CD14-positive monocyte (primary cell): ENCODE data around the gene C8G. TPM values are rescaled to one million over a fixed set of nuclear protein-coding genes. Genes with fewer than 3 reads are reported as not detected.

Experiments used
- DNase-seq, 3 donors: peaks; one replicate each; pipeline ENCODE4 v3.0.0-alpha.2; 2011 to 2022
- H2AFZ ChIP-seq: 2 replicates; pipeline ENCODE4 v1.6.0; 2012; ENCODE audit warnings: mild to moderate bottlenecking, low read depth, low read length, inconsistent platforms; ENCODE audit not compliant: insufficient read depth, poor library complexity, severe bottlenecking
- H3K27ac ChIP-seq, 2 donors: 1 replicate in 1 of 2; 2 replicates in 1 of 2; pipeline ENCODE4 v1.5.1; 2012 to 2013; ENCODE audit warnings: low read length in 2 of 2, control low read depth in 1 of 2, inconsistent platforms in 1 of 2, low read depth in 1 of 2, mild to moderate bottlenecking in 1 of 2
- H3K27me3 ChIP-seq, 2 donors: one replicate each; pipeline versions ENCODE4 v1.6.0 to v1.6.1; 2011 to 2013; ENCODE audit warnings: low read length in 2 of 2; ENCODE audit not compliant: control insufficient read depth in 2 of 2, insufficient read depth in 2 of 2
- H3K36me3 ChIP-seq, 2 donors: replicated peaks in 1 of 2; 1 replicate in 1 of 2; 2 replicates in 1 of 2; pipeline versions ENCODE4 v1.5.1 to v1.6.1; 2012 to 2013; ENCODE audit warnings: low read length in 2 of 2, control low read depth in 1 of 2, inconsistent platforms in 1 of 2, mild to moderate bottlenecking in 1 of 2; ENCODE audit not compliant: insufficient read depth in 2 of 2, control insufficient read depth in 1 of 2
- H3K4me1 ChIP-seq, 2 donors: 1 replicate in 1 of 2; 2 replicates in 1 of 2; pipeline versions ENCODE4 v1.5.1 to v1.6.1; 2012 to 2013; ENCODE audit warnings: low read length in 2 of 2, control low read depth in 1 of 2, inconsistent platforms in 1 of 2, mild to moderate bottlenecking in 1 of 2, moderate library complexity in 1 of 2; ENCODE audit not compliant: insufficient read depth in 2 of 2, control insufficient read depth in 1 of 2
- H3K4me2 ChIP-seq: replicated peaks from 2 replicates; pipeline ENCODE3; 2012; ENCODE audit warnings: low read length, moderate library complexity, mild to moderate bottlenecking; ENCODE audit not compliant: poor library complexity, severe bottlenecking; ENCODE audit errors: extremely low read depth
- H3K4me3 ChIP-seq, 3 experiments: fragments of 200-600 bp in 1 of 3; sonication (generic) in 1 of 3; replicated peaks in 1 of 3; 1 replicate in 2 of 3; 2 replicates in 1 of 3; pipeline ENCODE4 v1.5.1; 2011 to 2013; ENCODE audit warnings: low read length in 3 of 3, mild to moderate bottlenecking in 3 of 3, control low read depth in 2 of 3, low read depth in 2 of 3, inconsistent platforms in 1 of 3, moderate library complexity in 1 of 3
- H3K79me2 ChIP-seq: 2 replicates; pipeline ENCODE4 v1.6.0; 2012; ENCODE audit warnings: mild to moderate bottlenecking, control low read depth, inconsistent platforms, low read length, moderate library complexity; ENCODE audit not compliant: insufficient read depth
- H3K9ac ChIP-seq: 2 replicates; pipeline ENCODE4 v1.6.0; 2017; ENCODE audit warnings: low read length, mild to moderate bottlenecking; ENCODE audit not compliant: insufficient read depth, poor library complexity, severe bottlenecking
- H3K9me3 ChIP-seq, 2 donors: replicated peaks in 1 of 2; 1 replicate in 1 of 2; 2 replicates in 1 of 2; pipeline versions ENCODE4 v1.5.1 to v1.6.1; 2012 to 2013; ENCODE audit warnings: low read length in 2 of 2, control low read depth in 1 of 2; ENCODE audit not compliant: control insufficient read depth in 1 of 2, insufficient read depth in 1 of 2
- H4K20me1 ChIP-seq: 2 replicates; pipeline ENCODE4 v1.6.0; 2012; ENCODE audit warnings: mild to moderate bottlenecking, low read length, control low read depth, moderate library complexity; ENCODE audit not compliant: insufficient read depth
- H3K27ac Mint-ChIP-seq, 7 donors: one replicate each; pipeline ENCODE4 v1.8.0; 2020; ENCODE audit warnings: mild to moderate bottlenecking in 7 of 7, mixed read lengths in 7 of 7, moderate library complexity in 6 of 7, inconsistent platforms in 2 of 7
- H3K27me3 Mint-ChIP-seq, 3 donors: one replicate each; pipeline ENCODE4 v1.8.0; 2021 to 2022; ENCODE audit warnings: low read depth in 3 of 3, mild to moderate bottlenecking in 3 of 3, mixed read lengths in 3 of 3, moderate library complexity in 3 of 3, inconsistent platforms in 1 of 3
- H3K36me3 Mint-ChIP-seq, 2 donors: one replicate each; pipeline ENCODE4 v1.8.0; 2020; ENCODE audit warnings: mixed read lengths in 2 of 2, inconsistent platforms in 1 of 2, mild to moderate bottlenecking in 1 of 2
- H3K4me1 Mint-ChIP-seq: one replicate; pipeline ENCODE4 v1.8.0; 2020; ENCODE audit warnings: mild to moderate bottlenecking, mixed read lengths
- H3K4me3 Mint-ChIP-seq, 2 donors: one replicate each; pipeline ENCODE4 v1.8.0; 2020; ENCODE audit warnings: mild to moderate bottlenecking in 2 of 2, mixed read lengths in 2 of 2, moderate library complexity in 1 of 2
- H3K9me3 Mint-ChIP-seq, 7 donors: one replicate each; pipeline ENCODE4 v1.8.0; 2020 to 2022; ENCODE audit warnings: mixed read lengths in 7 of 7, mild to moderate bottlenecking in 6 of 7, moderate library complexity in 6 of 7, inconsistent platforms in 2 of 7
- WGBS: methylation state at CpG from one replicate; pipeline ENCODE4 v1.1.5; 2013; ENCODE audit warnings: missing lambda C conversion rate; ENCODE audit not compliant: insufficient coverage; 5-methylcytosine and 5-hydroxymethylcytosine counted together
- intact Hi-C, 2 donors: fragments of 100-400 bp; cut with micrococcal nuclease; formaldehyde crosslinking; loops; one replicate each; pipeline versions ENCODE4 v1.15.0 to v1.15.1; 2023
- polyA plus RNA-seq, 3 donors: library from polyadenylated mRNA; depleted of rRNA in 1 of 3; unstranded in 2 of 3; stranded (reverse) in 1 of 3; fragments of 300-500 nt in 2 of 3; fragments of >200 nt in 1 of 3; fragmentation: Illumina TruSeq in 2 of 3; gene quantifications; 1 replicate in 2 of 3; 2 replicates in 1 of 3; pipeline ENCODE4 v1.2.3, GENCODE V29; 2012 to 2021
- TF ChIP-seq, protein P1 (sequence below): fragments of 200-600 bp; IDR thresholded peaks from one replicate; pipeline ENCODE4 v1.8.0; 2022; ENCODE audit warnings: antibody characterized with exemption, mild to moderate bottlenecking

The C8G gene
- polyA plus RNA-seq, 3 donors = 0.55 to 0.72 TPM; not detected in 1

GRCh38 chr9:136960938-136961275 is 15.9 kb downstream of the C8G start:
- Mint-ChIP-seq H3K27ac (no peak overlapping the region), H3K4me1 (peaks cover 8% of the 10 kb centered on the region), H3K4me3 (no peak overlapping the region), H3K36me3 (no peaks in the 10 kb centered on the region), H3K9me3 (peaks cover 0 to 5% (median 3%) of the 10 kb centered on the region in 7 donors), H3K27me3 (peaks cover 6 to 11% (median 7%) of the 10 kb centered on the region in 3 donors)
- Histone ChIP-seq H4K20me1 (no peaks in the 10 kb centered on the region), H3K4me2 (no peak overlapping the region), H3K27me3 (no peaks in the 10 kb centered on the region), H3K79me2 (no peaks in the 10 kb centered on the region), H3K9me3 (no peaks in the 10 kb centered on the region), H3K4me3 (no peak overlapping the region), H3K4me1 (peaks cover 4 to 8% of the 10 kb centered on the region in 2 donors), H3K36me3 (no peaks in the 10 kb centered on the region), H3K9ac (no peak overlapping the region), H2AFZ (no peak overlapping the region), H3K27ac (no peak overlapping the region)
- TF ChIP-seq, protein P1, sequence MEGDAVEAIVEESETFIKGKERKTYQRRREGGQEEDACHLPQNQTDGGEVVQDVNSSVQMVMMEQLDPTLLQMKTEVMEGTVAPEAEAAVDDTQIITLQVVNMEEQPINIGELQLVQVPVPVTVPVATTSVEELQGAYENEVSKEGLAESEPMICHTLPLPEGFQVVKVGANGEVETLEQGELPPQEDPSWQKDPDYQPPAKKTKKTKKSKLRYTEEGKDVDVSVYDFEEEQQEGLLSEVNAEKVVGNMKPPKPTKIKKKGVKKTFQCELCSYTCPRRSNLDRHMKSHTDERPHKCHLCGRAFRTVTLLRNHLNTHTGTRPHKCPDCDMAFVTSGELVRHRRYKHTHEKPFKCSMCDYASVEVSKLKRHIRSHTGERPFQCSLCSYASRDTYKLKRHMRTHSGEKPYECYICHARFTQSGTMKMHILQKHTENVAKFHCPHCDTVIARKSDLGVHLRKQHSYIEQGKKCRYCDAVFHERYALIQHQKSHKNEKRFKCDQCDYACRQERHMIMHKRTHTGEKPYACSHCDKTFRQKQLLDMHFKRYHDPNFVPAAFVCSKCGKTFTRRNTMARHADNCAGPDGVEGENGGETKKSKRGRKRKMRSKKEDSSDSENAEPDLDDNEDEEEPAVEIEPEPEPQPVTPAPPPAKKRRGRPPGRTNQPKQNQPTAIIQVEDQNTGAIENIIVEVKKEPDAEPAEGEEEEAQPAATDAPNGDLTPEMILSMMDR = no peak
- DNase-seq = no peak
- intact Hi-C loops = no loop called here
- 93% methylated on average over 12 of the region's 15 CpGs for WGBS

DNA sequence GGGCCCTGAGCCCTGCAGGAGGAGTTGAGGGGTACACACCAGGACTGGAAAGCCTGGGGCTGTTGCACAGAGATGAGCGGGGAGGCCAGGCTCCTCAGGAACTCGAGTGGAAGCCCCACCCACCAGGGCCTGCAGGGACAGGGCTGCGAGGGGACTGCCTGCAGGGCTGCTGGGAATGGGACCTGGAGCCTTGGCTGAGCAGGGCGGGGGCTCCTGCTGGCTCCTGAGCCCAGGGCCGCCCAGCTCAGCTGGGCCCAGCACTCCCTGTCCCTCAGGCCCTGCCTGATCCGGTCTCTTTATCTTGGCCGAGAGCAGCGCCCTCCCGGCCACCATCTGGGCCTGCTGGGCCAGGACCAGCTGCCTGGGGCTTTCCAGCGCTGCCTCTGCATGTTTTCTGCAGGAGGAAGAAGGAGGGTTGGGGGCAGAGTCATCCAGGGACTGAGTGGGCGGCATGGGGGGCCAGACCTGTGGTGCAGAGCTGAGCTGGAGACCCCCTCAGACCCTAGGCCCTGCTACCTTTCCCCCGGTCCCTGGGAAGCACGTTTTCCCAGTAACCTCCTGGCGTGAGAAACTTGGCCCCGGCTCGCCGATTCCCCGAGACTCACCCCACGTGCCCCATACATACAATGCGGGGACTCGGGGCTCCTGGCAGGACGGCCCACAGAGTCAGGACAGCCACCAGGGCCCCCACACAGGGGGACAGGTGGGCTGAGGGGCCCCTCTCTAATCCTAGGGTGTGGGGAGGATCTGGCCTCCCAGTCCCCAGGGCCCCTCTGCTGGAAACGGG is 16.4 kb downstream of the C8G start:
- TF ChIP-seq, protein P1 = no peak
- Histone ChIP-seq H3K4me3 (no peak overlapping the region), H3K4me1 (peaks cover 10 to 12% of the 10 kb centered on the region in 2 donors), H4K20me1 (no peaks in the 10 kb centered on the region), H3K36me3 (no peaks in the 10 kb centered on the region), H3K27ac (no peak overlapping the region), H3K27me3 (no peaks in the 10 kb centered on the region), H3K4me2 (no peak overlapping the region), H3K79me2 (no peaks in the 10 kb centered on the region), H3K9me3 (no peaks in the 10 kb centered on the region), H3K9ac (no peak overlapping the region), H2AFZ (no peak overlapping the region)
- Mint-ChIP-seq H3K27me3 (peaks cover 9 to 16% (median 11%) of the 10 kb centered on the region in 3 donors), H3K4me1 (peaks cover 14% of the 10 kb centered on the region), H3K27ac (no peak overlapping the region), H3K9me3 (peaks cover 0 to 4% (median 3%) of the 10 kb centered on the region in 7 donors), H3K4me3 (no peak overlapping the region), H3K36me3 (no peaks in the 10 kb centered on the region)
- no peak for DNase-seq
- intact Hi-C loops = no loop called here
- 91% methylated on average over 20 of the region's 23 CpGs for WGBS
